Neuron (in vitro differentiated cells): ENCODE data around the gene ADGRB3.
"Not testable (repeated sequence)": the region's sequence is repeated elsewhere in the genome, so short reads cannot be mapped to it uniquely, and the experiment has no call there.

Experiments
- H2AFZ ChIP-seq: one replicate; pipeline ENCODE4 v1.6.1; 2013; ENCODE audit warnings: low read depth, mild to moderate bottlenecking, inconsistent platforms, low read length, moderate library complexity
- H3K27me3 ChIP-seq: one replicate; pipeline ENCODE4 v1.6.1; 2013; ENCODE audit warnings: low read length; ENCODE audit not compliant: insufficient read depth
- H3K36me3 ChIP-seq: one replicate; pipeline ENCODE4 v1.6.1; 2013; ENCODE audit warnings: low read length; ENCODE audit not compliant: insufficient read depth
- H3K4me1 ChIP-seq: one replicate; pipeline ENCODE4 v1.6.1; 2013; ENCODE audit warnings: low read length; ENCODE audit not compliant: insufficient read depth
- H3K4me3 ChIP-seq: 2 replicates; pipeline ENCODE4 v1.5.1; 2013; ENCODE audit warnings: mild to moderate bottlenecking, low read length, moderate library complexity
- H3K9me3 ChIP-seq: one replicate; pipeline ENCODE4 v1.6.1; 2013; ENCODE audit warnings: low read length

ADGRB3 gene

DNA sequence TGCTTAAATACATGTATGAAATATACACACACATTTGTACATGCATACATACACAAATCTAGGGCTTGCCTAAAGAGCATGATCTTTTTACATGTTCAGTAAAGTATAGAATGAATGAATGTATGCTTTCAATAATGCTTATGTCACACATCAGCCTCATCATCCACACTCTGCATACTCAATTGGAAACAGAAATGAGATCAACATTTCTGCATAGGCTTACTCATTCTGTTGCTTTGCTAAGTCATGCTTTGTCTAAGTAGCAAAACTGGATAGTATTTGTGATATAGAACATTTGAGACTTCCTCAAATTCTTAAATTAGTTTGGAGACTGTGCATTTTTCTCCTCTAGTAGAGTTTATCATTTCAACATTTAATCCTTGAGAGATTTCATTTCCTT, 343.3 kb downstream of the ADGRB3 start:
- no peaks in the 10 kb centered on the region for H3K27me3 ChIP-seq
- no peak overlapping the region for H2AFZ ChIP-seq
- H3K4me3 ChIP-seq, result no peak overlapping the region
- H3K36me3 ChIP-seq, result no peaks in the 10 kb centered on the region
- H3K9me3 ChIP-seq, result no peaks in the 10 kb centered on the region
- H3K4me1 ChIP-seq, result no peaks in the 10 kb centered on the region

DNA sequence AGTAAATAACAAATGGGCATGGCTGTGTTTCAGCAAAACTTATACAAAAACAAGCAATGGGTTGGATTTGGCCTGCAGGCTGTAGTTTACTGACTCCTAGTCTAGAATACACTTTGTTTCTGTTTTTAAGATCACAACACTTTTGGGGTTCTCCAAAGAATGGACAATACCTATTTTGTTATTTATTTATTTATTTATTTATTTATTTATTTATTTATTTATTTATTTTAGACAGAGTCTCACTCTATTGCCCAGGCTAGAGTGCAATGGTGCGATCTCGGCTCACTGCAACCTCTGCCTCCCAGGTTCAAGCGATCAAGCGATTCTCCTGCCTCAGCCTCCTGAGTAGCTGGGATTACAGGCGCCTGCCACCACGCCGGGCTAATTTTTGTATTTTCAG, 346.6 kb downstream of the ADGRB3 start:
- not testable (repeated sequence) for H3K9me3 ChIP-seq, H3K4me1 ChIP-seq

DNA sequence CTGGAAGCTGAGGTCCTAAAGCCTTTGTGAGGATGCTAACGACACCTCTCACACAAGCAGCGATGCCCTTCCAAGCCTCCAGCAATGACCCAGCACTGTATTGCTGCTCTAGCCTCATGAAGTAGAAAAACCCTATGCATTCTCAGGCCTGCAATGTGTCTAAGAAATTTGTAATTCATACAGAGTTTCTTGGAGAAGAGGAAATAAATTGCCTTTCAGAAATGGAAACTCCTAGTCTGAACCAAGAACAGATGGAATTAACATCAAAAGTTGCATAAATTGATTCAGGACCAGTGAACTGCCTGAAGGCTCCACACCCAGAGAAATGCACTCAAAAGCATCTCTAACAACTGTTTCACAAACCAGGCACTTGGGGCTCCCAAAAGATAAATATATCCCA, 353.6 kb downstream of the ADGRB3 start:
- no peaks in the 10 kb centered on the region for H3K4me1 ChIP-seq
- H3K4me3 ChIP-seq, result no peak overlapping the region
- H2AFZ ChIP-seq, result no peak overlapping the region
- H3K9me3 ChIP-seq, result peaks cover 2% of the 10 kb centered on the region
- H3K36me3 ChIP-seq, result peaks cover 3% of the 10 kb centered on the region
- H3K27me3 ChIP-seq, result no peaks in the 10 kb centered on the region

More for the DNA sequence above, 346.6 kb downstream of the ADGRB3 start:
- H3K27me3 ChIP-seq, H3K4me3 ChIP-seq, H2AFZ ChIP-seq, H3K36me3 ChIP-seq: not testable (repeated sequence)

DNA sequence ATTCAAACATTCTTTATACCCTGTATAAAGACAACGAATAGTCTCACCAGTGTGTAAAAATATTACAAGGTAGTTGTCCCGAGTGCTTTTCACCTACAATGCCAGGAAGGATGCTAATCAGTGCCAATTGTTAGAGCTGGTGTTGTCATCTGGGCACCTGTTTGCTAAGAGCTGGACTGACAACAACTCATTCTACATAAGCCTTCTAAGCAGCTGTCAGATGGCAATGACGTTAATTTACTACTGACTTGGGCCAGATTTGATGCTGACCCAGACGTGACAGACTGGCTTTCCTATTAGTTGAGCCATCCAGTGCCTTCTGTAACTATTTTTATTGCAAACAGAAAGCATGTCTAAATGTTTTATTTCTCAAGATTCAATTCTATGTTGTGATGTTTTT, 355.2 kb downstream of the ADGRB3 start:
- peaks cover 7% of the 10 kb centered on the region for H3K36me3 ChIP-seq
- peaks cover 2% of the 10 kb centered on the region for H3K9me3 ChIP-seq
- no peaks in the 10 kb centered on the region for H3K4me1 ChIP-seq
- no peak overlapping the region for H3K4me3 ChIP-seq
- H2AFZ ChIP-seq, result no peak overlapping the region
- H3K27me3 ChIP-seq, result no peaks in the 10 kb centered on the region

DNA sequence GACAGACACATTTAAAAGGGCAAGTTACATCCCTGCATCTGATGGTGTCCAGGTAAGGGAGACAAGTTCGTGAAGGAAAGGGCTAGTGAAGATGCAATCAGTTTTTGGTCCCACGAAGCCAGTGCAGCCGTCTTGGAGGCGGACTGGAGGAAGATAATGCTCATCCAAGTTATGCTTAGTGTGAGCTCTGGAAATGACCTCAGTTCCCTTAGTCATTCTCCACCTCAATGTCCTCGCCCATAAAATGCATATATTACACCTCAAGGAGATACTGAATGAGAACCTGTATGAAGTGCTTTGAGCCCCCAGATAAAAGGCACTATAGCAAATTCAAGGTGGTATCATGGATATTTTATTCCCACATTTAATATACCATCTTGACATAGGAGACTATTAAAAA, 358.8 kb downstream of the ADGRB3 start:
- Histone ChIP-seq H3K4me1 (no peaks in the 10 kb centered on the region), H2AFZ (no peak overlapping the region), H3K36me3 (peaks cover 7% of the 10 kb centered on the region), H3K27me3 (no peaks in the 10 kb centered on the region), H3K9me3 (no peaks in the 10 kb centered on the region), H3K4me3 (no peak overlapping the region)

DNA sequence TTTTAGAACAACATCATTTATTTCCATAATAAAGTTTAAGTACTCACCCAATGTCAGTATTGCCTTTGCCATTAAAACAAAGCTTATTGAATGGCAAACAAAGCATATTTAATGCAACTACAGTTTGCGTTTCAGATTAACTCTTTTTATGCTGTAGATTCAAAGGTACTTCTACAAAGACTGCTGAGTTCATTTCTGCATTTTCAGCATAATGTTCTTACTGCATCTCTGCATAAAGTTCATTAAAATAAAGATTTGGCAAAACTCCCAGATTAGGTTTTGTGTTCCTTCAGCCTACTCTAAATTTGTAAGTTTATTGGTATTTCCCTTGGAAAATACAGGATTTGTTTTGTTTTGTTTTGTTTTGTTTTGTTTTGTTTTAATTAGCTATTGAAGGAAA, 359.4 kb downstream of the ADGRB3 start:
- no peaks in the 10 kb centered on the region for H3K27me3 ChIP-seq
- H3K36me3 ChIP-seq, result peaks cover 7% of the 10 kb centered on the region
- H3K9me3 ChIP-seq, result no peaks in the 10 kb centered on the region
- H3K4me1 ChIP-seq, result no peaks in the 10 kb centered on the region
- no peak overlapping the region for H2AFZ ChIP-seq
- H3K4me3 ChIP-seq, result no peak overlapping the region

DNA sequence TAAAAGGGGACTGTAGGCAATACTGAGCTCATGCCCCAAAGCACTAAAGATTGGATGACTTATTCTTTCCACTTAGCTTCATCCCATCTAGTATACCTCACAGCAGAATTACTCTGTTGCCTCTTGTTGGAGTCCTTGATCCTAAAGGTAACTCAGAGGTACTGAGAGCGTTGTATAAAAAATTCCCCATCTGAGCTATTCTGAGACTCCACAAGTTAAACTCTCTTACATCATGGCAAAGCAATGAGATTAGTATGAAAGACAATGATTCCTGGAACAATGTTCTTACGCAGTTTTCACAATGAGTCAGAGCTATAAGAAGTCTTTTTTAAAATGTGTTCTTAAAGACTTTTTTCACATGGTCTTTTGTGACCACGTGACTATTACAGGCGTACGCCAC, 370.1 kb downstream of the ADGRB3 start:
- Histone ChIP-seq H3K36me3 (no peaks in the 10 kb centered on the region), H3K4me1 (no peaks in the 10 kb centered on the region)

DNA sequence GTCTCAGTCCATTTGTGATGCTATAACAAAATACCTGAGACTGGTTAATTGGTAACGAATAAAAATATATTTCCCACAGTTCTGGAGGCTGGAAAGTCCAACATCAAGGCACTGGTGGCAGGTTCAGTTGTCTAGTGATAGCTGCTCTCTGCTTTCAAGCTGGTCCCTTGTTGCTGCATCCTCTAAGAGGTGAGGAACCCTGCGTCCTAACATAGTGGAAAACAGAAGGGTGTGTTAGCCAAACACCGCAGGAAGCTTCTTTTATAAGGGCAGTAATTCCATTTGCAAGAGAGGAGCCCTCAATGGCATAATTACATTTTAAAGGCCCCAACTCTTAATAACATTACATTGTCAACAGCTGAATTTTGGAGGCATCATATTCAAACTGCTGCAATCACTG, 372.7 kb downstream of the ADGRB3 start:
- Histone ChIP-seq H3K4me1 (peaks cover 10% of the 10 kb centered on the region), H2AFZ (no peak overlapping the region), H3K4me3 (no peak overlapping the region), H3K36me3 (no peaks in the 10 kb centered on the region), H3K27me3 (no peaks in the 10 kb centered on the region), H3K9me3 (no peaks in the 10 kb centered on the region)

More for the DNA sequence above, 370.1 kb downstream of the ADGRB3 start:
- H2AFZ ChIP-seq, result no peak overlapping the region
- no peaks in the 10 kb centered on the region for H3K9me3 ChIP-seq
- no peaks in the 10 kb centered on the region for H3K27me3 ChIP-seq
- H3K4me3 ChIP-seq, result no peak overlapping the region

DNA sequence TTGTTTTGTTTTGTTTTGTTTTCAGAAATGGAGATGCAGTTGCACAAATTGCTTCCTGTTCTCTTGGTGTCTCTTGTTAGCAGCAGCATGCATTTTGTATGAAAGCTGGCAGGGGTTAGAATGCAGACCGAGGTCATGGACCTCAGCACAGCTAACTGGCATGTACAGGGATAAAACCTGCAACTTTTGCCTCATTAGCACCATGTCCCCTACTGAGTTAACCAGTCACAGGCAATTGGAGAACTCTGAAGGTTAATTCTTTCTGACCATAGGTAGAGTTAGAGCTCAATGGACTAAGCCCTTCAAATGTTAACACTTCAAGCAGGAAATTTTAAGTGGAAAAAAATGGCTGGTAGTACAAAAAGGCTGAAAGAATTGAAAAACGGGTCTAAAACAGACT, 377.1 kb downstream of the ADGRB3 start:
- Histone ChIP-seq H3K4me1 (peaks cover 15% of the 10 kb centered on the region), H3K36me3 (no peaks in the 10 kb centered on the region), H2AFZ (no peak overlapping the region), H3K4me3 (no peak overlapping the region), H3K27me3 (no peaks in the 10 kb centered on the region), H3K9me3 (no peaks in the 10 kb centered on the region)

DNA sequence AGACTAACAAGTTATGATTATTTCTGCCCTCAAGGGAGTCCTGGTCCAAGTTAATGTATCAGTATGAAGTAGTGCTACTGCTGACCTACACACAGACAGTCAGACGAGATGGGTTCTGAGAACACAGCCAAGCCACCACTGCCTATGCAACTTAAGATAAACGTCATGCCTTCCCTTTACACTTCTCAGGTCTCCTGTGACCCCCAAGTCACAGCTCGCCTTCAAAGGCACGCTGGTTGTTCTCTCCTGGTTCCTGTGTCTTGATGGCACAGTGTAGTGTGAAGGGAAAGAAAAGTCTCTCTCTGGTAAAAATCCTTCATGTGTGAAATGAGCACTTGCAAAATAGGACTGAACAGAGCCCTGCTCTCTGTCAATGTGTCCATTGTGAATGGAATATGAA, 377.8 kb downstream of the ADGRB3 start:
- Histone ChIP-seq H3K4me3 (no peak overlapping the region), H3K27me3 (no peaks in the 10 kb centered on the region), H3K36me3 (no peaks in the 10 kb centered on the region), H2AFZ (no peak overlapping the region), H3K4me1 (peaks cover 15% of the 10 kb centered on the region), H3K9me3 (no peaks in the 10 kb centered on the region)

DNA sequence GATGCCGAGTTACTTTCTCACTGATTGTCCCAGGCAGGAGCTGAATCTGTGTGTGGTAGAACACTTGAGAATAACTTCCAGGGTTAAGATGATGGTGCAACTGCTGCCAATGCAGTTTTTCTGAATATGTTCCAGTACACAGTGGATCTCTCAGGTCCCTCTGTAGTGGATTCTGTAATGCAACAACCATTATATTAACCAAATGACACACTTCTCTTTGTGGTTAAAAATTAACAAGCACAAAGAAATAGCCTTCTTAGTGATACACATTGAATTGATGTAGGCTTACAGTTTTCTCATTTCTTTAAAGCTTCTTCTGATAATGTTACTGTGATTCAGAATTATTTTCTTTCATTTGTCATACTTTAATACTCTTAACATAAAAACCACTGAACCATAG, 383.8 kb downstream of the ADGRB3 start:
- Histone ChIP-seq H3K4me3 (no peak overlapping the region), H3K4me1 (no peaks in the 10 kb centered on the region), H3K27me3 (no peaks in the 10 kb centered on the region), H3K36me3 (no peaks in the 10 kb centered on the region), H2AFZ (no peak overlapping the region), H3K9me3 (no peaks in the 10 kb centered on the region)

DNA sequence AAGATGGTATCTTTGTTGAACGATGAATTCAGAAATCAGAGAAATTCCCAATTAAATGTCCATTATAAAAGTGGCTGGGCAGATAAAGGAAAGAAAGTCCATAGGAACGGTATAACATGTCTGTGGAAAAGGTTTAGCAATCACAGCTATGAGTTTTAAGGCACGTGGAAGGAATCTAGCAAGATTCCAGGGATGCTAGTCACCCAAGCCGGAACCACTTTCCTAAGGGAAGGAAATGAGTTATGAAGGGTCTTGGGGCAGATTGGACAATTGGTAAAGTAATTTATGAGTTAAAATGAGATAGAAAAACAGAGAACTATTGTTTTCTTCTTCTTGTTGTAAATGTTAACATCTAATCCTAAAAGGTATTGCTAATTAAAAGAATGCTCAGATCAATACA, 384.8 kb downstream of the ADGRB3 start:
- Histone ChIP-seq H3K36me3 (no peaks in the 10 kb centered on the region), H3K4me3 (no peak overlapping the region), H3K9me3 (no peaks in the 10 kb centered on the region), H2AFZ (no peak overlapping the region), H3K4me1 (no peaks in the 10 kb centered on the region), H3K27me3 (no peaks in the 10 kb centered on the region)

DNA sequence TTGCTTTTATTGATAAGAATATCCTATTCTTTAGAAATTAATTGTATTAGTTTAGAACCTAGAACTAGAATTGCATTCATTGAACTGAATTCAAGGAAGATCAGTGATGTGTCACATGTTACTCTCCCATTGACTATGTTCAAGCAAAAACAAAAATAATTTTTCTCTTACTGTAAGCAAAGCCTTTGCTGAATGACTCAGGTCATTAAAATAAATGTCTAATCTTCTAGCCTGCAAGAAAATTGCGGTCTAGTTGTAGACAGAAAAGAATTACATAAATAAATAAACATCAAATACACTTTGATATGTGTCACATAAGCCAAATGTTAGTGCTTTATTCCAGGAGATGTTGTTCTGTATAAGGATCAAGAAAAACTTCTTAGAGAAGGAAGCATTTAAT, 387.9 kb downstream of the ADGRB3 start:
- H2AFZ ChIP-seq, result no peak overlapping the region
- H3K9me3 ChIP-seq, result no peaks in the 10 kb centered on the region
- H3K4me1 ChIP-seq, result no peaks in the 10 kb centered on the region
- no peaks in the 10 kb centered on the region for H3K27me3 ChIP-seq
- H3K4me3 ChIP-seq, result no peak overlapping the region
- H3K36me3 ChIP-seq, result no peaks in the 10 kb centered on the region

DNA sequence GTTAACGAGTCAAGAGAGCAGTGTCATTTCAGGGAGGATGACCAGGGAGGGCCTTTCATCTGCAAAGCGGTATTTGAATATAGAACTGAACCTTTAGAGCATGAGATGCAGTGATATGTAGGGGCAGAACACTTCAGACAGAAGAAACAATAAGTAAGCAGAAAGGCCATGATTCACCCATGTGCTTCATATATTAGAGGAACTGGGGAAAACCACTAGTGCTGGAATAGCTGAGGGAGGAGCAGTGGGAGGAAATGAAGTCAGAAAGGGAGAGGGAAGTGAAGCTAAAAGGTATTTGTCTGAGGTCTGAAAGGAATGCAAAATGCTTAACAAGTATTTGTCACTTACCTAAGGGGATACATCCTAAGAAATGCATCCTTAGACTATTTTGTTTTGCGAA, 391.2 kb downstream of the ADGRB3 start:
- no peaks in the 10 kb centered on the region for H3K27me3 ChIP-seq

More for the DNA sequence above, 391.2 kb downstream of the ADGRB3 start:
- no peaks in the 10 kb centered on the region for H3K36me3 ChIP-seq
- no peak overlapping the region for H3K4me3 ChIP-seq
- H3K9me3 ChIP-seq, result no peaks in the 10 kb centered on the region
- no peaks in the 10 kb centered on the region for H3K4me1 ChIP-seq
- no peak overlapping the region for H2AFZ ChIP-seq
